Left ventricle myocardium superior (tissue), 1 donor: ENCODE data around the gene KCNA5. TPM values are rescaled to one million over a fixed set of nuclear protein-coding genes. Genes with fewer than 3 reads are reported as not detected.

Experiments used
- ATAC-seq: fragments of 200-7000 bp; cut with Tn5 transposase; one replicate; pipeline ENCODE4 v1.9.1; 2020; ENCODE audit warnings: mild to moderate bottlenecking, moderate library complexity
- DNase-seq: peaks from one replicate; pipeline ENCODE4 v3.0.0-alpha.2; 2020
- intact Hi-C: fragments of 100-400 bp; cut with micrococcal nuclease; formaldehyde crosslinking; loops from one replicate; pipeline ENCODE4 v1.11.0; 2022
- total RNA-seq: library from RNA; stranded (reverse); fragmentation: NEBNext Ultra II Directional; extraction: Animal tissue kit (Norgen Biotek cat#: 25700); gene quantifications from one replicate; pipeline ENCODE4 v1.2.1, GENCODE V29; 2021
- donor health status: DM: no; HTN: yes; CAD: no; lungs with severe emphysema.

The KCNA5 gene
- total RNA-seq, 1 donor from 2014 or later = 2.2 TPM

DNA sequence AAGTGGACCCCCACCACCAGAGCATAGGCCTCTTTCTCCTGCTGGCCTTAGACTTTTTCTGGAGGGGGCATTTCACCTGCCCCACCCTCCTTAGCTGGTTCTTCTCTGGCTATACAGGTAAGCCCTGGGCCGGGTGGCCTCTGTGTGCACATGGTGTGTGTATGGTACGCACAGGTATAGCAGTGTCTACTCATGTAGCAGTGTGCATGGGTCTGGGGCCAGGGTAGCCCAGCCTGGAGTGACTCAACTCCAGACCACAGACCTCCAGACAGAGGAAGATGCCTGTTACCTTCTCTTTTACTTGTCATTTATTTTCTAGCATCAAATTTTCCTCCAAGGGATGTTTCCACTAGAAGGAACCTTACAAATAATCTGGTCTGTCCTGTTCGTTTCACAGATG is 6.9 kb downstream of the KCNA5 start:
- no peak for DNase-seq
- intact Hi-C loops = no loop called here
- no peak for ATAC-seq

DNA sequence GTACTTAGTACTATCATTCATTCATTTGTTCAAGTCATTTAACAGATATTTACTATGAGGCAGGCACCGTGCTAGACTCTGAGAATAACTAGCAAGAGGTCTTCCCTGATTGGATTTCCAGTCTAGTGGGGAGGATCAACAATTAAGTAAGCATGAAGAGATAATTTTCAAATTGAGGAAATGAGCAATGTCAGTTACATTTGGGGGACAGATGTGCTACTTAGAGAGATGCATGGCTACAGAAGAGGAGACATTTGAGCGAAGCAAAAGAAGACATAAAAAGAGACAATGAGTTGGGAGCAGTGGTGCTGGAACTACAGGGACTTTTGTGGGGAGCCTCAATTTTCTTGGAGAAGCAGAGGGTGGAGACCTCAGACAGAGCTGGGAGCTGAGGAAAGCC is 7.7 kb downstream of the KCNA5 start:
- intact Hi-C loops = no loop called here
- DNase-seq (no peak), ATAC-seq (no peak)

DNA sequence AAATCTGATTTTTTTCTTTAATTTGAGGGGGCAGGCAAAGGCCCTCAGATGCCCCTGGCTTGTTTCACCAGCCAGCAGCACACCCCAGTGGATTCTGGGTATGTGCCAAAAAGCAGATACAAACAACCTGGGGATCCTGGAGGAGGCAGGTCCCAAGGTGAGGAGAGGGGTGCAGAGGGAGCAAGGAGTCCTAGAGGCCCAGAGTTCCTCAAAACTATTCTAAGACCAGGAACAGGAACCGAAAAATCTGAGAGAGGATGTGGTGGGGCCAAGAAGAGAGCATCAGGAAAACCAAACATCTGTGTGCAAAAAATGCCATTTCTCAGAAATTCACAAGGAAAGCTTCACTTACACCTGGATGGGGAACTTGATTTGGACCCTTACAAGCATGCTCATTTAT is 8.2 kb downstream of the KCNA5 start:
- intact Hi-C loops = no loop called here
- DNase-seq (no peak), ATAC-seq (no peak)

DNA sequence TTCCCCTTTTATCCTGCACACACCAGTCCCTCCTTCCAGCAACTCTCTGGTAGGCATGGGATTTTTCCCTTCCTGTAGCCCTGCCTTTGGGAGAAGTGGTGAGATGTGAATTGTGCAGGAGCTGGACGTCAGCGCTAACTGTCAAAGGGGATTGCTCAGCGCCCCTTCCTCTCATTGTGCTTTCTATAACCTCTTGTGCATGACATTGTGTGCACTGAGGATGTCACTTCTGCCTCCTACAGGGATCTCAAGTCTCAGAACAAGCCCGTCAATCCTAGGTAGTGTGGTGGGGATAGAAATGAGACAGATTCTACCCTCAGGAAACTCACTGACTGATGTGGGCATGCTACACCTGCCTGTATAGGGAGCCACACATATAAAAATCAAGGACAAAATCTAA is 8.7 kb downstream of the KCNA5 start:
- no peak for ATAC-seq
- intact Hi-C loops = no loop called here
- no peak for DNase-seq

DNA sequence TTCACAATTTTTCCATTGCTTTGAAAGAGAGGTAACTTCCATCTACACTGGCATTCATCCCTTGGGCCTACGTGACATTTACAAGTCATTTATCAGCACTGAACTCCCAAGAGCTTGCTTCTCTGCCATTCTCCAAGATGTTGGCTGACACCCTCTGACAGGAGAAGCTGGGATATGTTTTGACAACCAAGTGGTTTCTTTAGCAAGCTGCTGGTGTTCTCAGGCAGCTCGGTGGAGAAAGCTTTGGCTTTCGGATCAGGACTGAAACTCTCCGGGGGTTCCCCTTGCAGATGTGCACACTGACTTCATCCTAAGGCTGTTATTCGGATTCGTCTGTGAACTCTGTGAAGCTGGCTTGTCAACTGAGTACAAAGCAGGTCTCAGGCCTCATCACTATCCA is 15.7 kb downstream of the KCNA5 start:
- peak; percentile 84 for ATAC-seq
- DNase-seq = no peak
- intact Hi-C loops = no loop called here

DNA sequence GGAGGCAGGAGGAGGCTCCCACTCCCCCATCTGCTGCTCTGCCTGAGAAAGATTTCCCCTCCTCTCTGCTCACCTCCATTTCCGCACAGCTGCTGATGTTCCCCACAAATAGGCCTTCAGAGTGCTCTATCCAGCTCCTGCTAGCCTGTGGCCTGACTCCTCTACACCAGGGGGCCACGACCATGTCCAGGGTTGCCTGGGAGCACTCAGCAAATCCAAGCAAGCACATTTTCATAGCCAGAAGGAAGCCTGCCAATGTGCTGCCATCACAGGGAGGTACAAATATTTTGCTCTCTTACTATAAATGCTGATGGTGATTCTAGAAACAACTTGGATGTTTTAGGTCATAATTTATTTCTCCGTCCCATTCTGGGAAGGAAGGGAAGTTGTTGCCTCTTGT is 17.3 kb downstream of the KCNA5 start:
- intact Hi-C loops = no loop called here
- ATAC-seq = peak; percentile 33
- no peak for DNase-seq

DNA sequence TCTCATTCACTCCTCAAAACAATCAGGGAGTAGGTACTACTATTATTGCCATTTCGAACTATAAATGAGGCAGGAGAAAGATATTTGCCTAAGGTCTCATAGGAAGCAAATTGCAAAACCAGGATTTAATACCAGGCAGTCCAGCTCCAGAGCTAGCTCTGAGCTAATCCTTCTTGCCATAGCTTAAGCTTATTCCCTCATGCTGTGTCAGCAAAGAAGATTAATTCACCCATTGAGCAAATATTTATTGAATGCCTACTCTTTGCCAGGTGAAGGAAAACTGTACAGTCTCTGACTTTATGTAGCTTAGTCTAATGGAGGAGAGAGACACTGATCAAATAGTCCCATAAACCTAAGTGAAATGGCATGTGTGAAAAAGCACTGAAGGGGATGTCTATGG is 19.5 kb downstream of the KCNA5 start:
- DNase-seq (no peak), ATAC-seq (no peak)

DNA sequence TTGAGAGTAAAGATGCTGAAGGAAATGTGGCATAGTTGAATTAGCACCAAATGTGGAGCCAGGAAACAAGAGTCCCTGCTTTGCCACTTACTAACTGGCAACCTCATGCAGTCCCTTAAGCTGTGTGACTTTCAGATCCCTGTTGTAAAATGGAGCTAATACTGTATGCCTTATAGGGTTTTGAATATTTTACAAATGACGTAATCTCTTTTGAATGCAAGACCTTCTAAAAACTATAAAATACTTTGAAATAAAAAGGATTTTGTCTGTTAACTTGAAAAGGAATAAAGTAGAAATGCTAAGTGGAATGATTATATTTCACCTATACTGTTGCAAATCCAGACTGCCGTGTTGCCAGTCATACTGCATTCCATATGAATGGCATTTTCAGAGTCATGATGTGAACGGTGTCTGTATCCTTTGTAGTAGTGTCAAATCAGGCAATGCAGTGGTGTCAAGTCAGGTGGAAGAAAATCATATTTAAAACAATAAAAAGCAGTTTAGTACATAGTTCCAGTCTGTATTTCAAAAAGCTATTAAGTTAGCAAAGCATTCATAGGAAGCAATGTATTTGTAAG is 21.3 kb downstream of the KCNA5 start:
- intact Hi-C loops = no loop called here
- no peak for ATAC-seq
- DNase-seq = no peak

More for the DNA sequence above, 19.5 kb downstream of the KCNA5 start:
- intact Hi-C loops = no loop called here

DNA sequence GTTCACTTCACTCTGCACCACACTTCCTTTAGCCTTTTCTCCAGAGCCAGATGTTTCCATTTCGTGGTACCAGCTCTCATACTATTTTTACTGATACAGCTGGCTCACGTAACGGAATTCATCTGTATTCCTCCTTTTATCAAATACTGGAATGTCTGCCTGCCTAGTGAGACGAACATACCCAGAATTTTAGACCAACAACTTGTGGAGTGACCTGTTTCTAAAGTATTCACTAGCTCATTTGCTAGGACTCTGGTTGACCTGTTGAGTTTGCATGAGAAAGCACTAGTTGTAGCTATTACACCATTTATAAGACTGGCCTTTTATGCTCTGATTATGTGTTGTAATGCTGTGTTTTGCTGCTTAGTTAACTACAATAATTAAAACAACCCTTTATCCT is 22.6 kb downstream of the KCNA5 start:
- DNase-seq = no peak
- ATAC-seq = no peak
- intact Hi-C loops = no loop called here

DNA sequence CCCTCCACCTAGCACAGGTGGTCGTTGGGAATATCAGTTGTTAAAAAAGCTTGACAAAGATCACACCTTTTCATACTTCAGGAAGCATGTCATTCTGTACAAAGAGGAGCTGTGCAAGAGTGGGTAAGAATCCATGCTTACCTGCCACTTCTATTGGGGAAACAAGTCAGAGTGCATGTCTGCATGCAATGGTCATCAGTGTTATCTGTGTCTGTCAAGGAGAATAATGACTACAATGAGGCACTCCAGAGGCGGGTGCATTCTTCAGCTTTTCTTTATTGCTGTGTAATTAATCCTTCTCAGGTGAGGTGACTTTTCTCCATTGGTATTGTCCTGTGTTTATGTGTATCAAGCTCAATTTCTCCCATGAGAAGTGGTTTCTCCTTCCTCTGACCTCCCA is 24.4 kb downstream of the KCNA5 start:
- ATAC-seq (no peak), DNase-seq (no peak)
- intact Hi-C loops = no loop called here

DNA sequence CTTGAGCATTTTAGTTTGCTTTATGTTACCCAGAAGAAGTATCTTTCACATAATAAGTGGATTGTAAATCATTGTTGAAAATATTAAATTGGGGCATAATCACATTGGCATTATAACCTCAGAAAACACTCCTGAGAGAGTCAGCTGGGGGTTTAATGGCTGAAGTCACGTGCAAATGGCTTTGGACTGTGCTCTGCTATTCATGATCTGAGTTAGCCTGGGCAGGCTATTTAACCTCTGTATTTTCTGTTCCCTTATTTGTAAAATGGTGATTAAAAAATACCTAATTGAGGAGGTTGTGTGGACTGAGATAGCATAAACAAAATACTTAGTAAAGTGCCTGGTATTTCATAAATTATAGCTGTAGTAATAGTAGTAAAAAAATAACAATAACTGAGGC is 24.9 kb downstream of the KCNA5 start:
- DNase-seq = no peak
- intact Hi-C loops = no loop called here
- no peak for ATAC-seq

DNA sequence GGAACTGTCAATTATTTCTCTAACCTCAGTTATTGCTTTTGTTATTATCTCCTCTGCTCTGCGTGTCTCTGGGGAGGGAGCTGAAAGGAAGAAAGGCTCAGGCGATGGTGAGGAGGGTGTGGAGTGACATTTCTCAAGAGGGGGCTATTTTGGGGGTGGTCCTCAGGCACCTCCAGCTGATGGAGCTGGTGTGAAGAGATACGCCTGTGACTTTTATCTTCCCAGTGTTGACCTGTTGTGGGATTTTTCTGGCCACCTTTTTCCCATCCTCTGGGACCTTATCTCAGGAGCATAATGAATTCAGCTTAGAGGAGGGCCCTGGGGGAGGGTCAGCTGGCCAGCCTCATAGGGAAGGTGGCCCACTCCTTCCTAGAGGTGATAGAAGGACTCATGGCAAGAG is 26.4 kb downstream of the KCNA5 start:
- DNase-seq (no peak), ATAC-seq (no peak)
- intact Hi-C loops = no loop called here

DNA sequence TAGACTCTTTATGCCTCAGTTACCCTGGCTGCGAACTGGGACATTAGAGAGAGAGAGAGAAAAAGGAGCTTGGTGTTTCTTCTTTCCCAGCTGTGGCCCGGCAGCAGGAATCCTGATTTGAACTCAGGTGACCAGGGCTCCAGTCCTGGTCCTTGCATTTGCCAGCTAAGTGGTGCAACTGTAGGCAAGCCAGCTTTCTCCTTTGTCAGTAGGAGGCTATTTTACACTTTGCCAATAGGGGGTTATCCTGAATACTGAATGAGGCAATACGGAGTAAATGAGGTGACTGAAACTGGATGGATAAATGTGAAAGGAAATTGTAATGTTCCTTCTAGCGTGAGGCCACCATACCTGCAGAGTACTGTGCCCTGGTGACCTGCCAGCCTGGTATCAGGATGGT is 27.8 kb downstream of the KCNA5 start:
- no peak for ATAC-seq
- intact Hi-C loops = no loop called here
- DNase-seq = no peak

DNA sequence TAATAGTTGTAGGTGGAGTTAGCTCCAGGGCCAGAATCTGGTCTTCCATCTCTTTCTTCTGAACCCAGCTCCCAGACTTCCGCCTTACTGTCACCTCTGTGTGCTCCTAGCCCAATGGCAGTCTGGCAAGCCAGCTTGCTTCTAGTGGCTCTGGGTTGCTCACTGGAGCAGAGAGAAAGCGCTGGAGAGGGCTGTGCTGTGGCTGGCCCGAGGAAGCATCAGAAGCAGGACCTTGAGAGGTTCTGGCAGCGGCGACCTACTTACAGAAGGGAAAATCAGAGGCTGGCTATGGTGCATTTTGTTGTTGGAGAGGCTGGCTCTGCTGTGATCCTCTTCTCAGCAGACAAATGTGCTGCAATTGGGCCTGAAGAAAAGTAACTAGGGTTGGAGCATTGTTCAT is 28.6 kb downstream of the KCNA5 start:
- DNase-seq (no peak), ATAC-seq (no peak)
- intact Hi-C loops = no loop called here

DNA sequence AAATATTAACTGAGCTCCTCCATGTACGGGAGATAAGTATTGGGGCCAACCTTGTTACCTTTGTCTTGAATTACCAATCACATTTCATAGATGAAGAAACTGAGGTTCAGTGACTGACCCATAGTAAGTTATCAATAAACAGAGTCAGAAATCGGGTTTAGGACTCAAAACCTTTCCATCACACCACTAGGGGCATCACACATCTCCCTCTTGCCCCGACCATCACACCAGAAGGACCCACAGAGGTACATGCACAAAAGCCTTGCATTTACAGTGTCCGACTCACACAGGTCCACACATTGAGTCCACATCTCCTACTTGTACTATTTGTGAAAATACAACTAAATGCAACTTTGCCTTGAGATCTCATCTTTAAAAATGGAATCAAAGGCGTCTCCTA is 29.4 kb downstream of the KCNA5 start:
- no peak for DNase-seq
- intact Hi-C loops = no loop called here
- no peak for ATAC-seq

DNA sequence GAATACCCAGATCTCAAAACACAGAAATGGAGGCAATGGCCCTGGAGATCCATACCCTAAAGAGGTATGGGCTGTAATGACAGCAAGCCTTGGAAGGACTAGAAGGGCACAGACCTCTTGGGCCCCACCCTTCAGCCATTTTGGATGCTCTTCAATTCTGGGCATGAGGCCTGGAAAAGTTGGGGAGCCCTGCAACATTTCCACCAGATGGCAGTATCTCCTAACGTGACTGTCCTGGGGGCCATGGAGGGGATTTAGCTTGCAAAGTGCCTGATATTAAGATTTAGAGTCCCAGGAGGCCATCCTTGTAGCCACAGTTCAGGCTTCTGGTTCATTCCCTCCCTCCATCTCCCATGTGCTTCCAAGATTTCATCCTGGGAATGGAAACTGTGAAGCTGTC is 30.2 kb downstream of the KCNA5 start:
- intact Hi-C loops = no loop called here
- ATAC-seq (no peak), DNase-seq (no peak)

DNA sequence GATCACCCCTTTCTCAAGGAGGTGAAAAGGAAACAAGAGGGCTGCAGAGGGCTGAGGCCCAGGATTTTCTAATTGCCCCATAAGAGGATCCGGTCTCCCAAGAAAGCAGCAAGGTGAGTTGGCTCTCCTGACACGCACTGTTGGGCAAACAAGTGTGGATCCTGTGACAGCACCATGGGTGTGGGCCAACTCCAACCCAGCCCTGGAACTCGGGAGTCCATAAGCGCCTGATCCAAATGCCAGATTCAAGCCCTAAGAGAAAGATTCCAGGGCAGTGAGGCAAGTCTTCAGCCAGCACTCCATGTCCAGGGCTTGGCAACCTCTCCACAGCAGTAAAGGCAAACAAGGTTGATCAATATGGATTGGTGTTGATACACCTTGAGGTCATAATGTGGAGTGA is 33.1 kb downstream of the KCNA5 start:
- peak; percentile 72 for ATAC-seq

DNA sequence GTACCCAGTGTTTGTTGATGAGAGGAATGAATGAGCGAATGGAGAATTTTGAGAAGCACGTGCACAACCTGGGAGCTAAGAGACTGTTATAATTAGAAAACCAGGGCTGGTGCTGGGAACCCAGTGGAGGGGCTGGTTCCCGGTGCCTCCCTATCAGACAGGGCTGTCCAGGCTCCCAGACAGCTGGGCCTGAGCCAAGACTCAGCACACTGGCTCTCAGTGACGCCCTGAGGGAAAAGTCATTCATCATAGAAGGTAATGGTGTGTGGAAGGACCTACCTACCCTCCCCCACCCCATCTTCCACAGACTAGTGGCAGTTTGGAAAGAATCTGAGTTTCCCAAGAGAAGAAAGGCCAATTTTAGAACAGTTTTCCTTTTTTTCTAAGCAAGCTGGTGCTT is 34.7 kb downstream of the KCNA5 start:
- peak; percentile 87 for DNase-seq
- peak; percentile 95 for ATAC-seq
- intact Hi-C loops = no loop called here

More for the DNA sequence above, 33.1 kb downstream of the KCNA5 start:
- DNase-seq = peak; percentile 63
- intact Hi-C loops = loop anchor here (2.0 kb wide), 1 partner anchor 50 kb away; no protein-coding TSS in a partner anchor

DNA sequence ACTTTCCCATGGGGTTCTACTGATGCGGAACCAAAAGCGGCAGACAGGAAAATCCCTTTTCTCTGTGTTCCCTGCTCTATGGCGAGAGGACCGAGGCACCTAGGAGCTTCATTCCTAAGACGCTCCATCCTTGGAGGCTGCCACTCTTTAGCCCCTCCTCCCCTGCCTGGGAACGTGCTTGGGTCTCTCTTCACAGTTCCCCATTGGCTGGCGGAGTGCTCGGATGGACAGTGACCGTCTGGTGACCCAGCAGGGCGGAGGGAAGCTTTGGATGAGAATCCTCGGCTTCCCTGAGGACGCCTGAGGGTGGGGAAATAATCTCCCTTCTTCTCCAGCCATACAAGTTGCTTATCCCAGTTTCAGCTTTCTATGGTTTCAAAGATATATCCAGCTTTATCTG is 37.3 kb downstream of the KCNA5 start:
- DNase-seq = peak; percentile 58
- intact Hi-C loops = loop anchor here (10.0 kb wide), 1 partner anchor 226 kb away; no protein-coding TSS in a partner anchor
- ATAC-seq = peak; percentile 8

DNA sequence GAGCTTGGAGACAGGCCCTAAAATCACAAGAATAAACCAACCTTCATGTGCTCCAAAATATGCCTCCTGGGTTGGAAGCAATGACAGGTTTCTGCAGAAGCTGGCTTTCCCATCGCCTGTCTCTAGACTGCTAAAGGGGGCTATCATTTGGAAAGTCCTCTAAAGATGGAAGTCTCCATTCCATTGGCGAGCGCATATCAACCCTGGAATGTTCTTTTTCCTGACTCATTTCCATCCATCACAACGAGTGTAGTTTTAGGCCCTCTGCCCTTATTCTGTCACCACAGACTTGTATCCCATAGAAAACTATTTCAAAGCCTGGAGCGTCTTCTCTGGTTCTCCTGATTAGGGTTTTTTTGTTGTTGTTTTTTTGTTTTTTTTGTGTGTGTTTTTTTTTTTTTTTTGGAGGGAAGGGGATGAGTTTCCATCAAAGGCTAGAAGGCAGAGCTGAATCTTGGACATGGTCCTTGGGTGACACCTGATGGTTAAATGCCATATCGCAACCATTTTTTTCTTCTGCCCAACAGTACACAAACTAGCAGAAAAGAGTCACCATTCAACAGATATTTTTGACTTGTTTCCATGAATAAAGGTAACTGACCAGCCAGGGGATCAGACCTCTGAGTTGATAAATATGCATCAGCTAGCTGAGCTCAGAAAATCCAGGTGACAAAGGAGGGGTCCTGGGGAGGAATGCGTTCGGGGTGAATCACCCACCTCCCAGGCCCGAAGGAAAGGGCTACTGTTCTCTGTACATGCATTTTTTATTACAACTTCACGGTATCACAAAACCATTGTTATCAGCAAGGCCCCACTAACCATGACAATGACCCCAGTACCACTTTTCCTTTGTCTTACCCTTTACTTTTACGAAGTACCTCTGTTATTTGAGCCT is 40.5 kb downstream of the KCNA5 start:
- intact Hi-C loops = loop anchor here (2.0 to 10.0 kb wide), 2 partner anchors 61 to 229 kb away; no protein-coding TSS in a partner anchor
- DNase-seq (no peak), ATAC-seq (peak; percentile 59)

DNA sequence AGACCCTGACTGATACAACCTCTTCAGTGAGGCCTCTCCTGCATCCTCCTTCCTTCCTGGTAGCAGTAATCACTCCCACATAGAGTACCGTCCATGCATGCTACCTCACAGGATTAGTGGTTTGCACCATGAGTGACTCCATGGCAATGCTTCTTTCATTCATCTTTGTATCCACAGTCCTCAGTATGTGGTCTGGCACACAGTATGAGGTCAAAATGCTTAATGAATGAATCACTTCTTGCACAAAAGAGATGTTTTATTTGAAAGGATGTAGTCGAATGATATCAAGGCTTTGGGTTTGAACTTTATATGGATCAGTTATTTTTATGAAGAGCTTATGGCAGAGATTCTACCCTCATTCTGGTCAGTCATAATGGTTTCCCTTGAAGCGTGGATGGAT is 42.2 kb downstream of the KCNA5 start:
- no peak for DNase-seq
- intact Hi-C loops = loop anchor here (10.0 kb wide), 1 partner anchor 231 kb away; no protein-coding TSS in a partner anchor
- no peak for ATAC-seq
